Stimulated activated CD4-positive, alpha-beta T cell treated with anti-CD3 and anti-CD28 coated beads, TNF-alpha, amount 100 ng/mL, for 4 hours (primary cell): ENCODE measurements around the gene ETS2.

ENCODE experiments used
- DNase-seq, 3 experiments: peaks; one replicate each; pipeline ENCODE4 v3.0.0-alpha.2; 2020; ENCODE audit warnings: low read depth in 3 of 3

Gene ETS2

DNA sequence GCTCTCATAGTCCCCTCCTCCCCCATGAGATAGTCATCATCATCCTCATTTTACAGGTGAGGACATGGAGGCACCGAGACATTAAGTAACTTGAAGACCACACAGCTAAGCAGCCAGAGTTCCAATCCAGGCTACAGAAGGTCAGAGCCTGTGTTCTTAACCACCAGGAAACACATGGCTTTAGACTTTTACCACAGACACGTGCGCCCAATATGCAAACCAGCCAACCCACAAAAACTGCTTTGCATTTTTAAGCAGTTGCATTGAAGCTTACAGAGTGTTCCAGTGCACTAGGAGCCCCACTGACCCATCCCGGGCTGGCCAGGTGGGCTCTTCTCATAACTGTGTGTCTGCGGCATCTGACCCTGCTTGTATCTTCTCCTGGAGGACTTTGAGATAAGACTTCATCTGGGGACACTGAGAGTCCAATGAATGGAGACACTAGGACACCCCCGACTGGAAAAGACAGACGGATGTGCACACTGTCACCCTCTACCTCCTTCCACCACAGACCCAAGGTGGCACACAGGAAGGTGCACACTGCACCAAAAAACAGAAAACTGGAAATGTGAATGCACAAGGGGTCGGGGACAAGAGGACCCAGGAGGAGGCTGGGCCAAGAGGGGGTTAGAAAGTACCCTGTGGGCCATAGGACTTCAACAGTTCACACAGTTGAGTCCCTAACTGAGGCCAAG lies 56.4 kb downstream of the ETS2 start:
- no peak for DNase-seq

DNA sequence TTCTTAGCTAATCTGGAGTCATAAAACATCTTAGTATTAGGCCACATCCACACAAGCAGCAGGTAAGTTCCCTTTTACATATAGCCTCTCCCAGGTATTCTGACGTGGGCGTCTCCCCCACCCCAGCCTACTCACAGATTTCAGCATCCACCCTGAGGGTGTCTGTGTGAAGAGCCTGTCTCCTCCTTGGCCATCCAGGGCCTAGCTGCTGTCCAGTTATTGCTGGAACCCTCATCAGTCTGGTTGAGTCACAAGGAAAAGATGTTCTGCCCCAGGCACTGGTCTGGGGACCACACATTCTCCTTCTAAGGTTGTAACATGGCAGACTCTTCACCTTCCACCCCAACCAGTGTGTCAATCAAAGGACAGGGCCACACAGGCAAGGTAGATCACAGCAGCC lies 57.6 kb downstream of the ETS2 start:
- no peak for DNase-seq

DNA sequence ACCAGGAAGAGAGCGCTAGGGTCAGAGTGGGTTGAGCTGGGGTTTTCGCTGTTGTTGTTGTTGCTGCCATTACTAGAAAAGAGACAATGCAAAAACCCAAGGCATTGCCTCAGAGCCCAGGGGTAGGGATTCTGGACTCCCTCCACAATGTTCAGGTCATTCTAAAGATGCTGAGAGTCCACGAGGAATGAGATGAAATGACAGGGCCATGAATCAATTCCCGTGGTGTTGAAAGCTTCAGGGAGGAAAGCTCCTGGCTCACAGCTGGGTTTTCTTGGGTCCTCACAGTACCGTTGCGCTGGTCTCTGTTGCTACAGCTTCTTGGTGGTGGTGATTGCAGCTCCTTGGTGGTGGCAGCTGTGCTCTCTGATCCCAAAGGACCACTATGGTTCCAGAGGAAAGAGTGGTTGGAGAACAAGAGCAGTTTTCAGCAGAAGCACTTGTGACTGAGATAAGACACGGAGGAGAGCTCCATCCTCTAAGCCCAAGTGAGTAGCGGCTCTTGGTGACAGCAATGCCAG lies 58.2 kb downstream of the ETS2 start:
- DNase-seq: no peak

DNA sequence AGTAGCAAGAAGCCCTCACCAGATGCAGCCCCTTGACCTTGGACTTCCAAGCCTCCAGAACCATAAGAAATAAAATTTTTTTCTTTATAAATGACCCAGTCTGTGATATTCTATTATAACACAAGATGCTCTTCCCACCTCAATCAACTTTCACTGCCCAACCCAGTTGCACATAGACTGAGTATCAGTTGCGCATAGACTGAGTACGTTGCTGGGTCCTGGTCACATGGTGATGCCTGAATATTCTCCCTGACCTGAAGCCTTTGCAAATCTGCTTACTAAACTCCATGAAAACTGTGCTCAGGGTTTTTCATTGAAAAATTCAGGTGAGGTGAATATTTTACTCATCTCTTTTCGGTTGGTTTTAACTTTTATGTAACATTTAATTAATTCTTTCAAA lies 59.2 kb downstream of the ETS2 start:
- DNase-seq: no peak

DNA sequence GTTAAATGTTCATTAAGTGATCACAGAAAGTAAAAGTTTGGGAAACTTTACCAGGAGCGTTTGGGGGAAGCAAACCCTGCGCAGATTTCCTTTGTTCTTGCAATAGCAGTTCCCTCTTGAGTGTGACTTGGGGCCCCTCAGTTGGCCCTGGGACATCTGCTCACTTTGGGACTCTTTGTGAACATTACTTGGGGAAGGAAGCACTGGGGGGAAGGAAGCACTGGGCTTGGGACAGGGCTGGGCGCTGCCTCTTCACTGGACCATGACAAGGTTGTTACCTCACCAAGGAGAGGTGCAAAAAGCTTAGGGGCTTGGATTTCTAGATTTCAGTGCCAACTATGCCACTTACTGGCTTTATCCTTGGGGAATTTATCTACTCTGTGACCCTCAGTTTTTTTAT lies 63.5 kb downstream of the ETS2 start:
- no peak for DNase-seq

DNA sequence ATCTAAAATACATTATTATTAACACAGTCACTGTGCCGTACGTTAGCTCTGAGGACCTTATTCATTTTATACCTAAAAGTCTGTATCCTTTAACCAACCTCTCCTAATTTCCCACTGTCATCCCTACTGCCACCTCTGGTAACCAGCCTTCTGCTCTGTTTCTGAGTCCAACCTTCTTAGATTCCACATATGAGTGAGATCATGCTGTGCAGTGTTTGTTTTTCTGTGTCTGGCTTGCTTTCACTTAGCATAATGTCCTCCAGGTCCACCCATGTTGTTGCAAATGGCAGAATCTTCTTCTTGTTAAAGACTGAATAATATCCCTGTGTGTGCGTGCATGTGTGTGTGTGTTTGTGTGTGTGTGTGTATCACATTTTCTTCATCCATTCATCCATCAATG lies 64.2 kb downstream of the ETS2 start:
- DNase-seq: no peak
